SK-N-MC (cell line): ENCODE data around the gene DGKI.
A peak's percentile ranks its signal among the peaks of the same experiment; 100 is the strongest.

Source experiments
- DNase-seq: peaks from one replicate; pipeline ENCODE4 v3.0.0-alpha.2; 2011; ENCODE audit warnings: low read depth, low spot score
- H3K27ac ChIP-seq: fragments of 200-600 bp; sonication (generic); 2 replicates; pipeline ENCODE4 v1.5.1; 2016; ENCODE audit warnings: mixed run types
- H3K36me3 ChIP-seq: fragments of 200-600 bp; sonication (generic); 2 replicates; pipeline ENCODE4 v1.6.1; 2017; ENCODE audit warnings: antibody characterized with exemption, low read length, mixed read lengths; ENCODE audit not compliant: insufficient read depth
- H3K4me3 ChIP-seq: fragments of 200-600 bp; sonication (generic); 2 replicates; pipeline ENCODE4 v1.5.1; 2016
- H3K9ac ChIP-seq: fragments of 200-600 bp; sonication (generic); 2 replicates; pipeline ENCODE4 v1.8.0; 2017; ENCODE audit warnings: mixed run types, mixed read lengths; ENCODE audit not compliant: insufficient read length
- H3K9me3 ChIP-seq: fragments of 200-600 bp; sonication (generic); 2 replicates; pipeline ENCODE4 v1.6.1; 2017; ENCODE audit warnings: low read depth, mild to moderate bottlenecking, antibody characterized with exemption, low read length, moderate library complexity, mixed read lengths
- EZH2 ChIP-seq: fragments of 200-600 bp; sonication (generic); IDR thresholded peaks from one replicate; pipeline ENCODE4 v1.6.1; 2017; ENCODE audit warnings: antibody characterized with exemption
- FOXP2 ChIP-seq: optimal IDR thresholded peaks from 2 replicates; pipeline ENCODE3; 2011; ENCODE audit warnings: mild to moderate bottlenecking, moderate library complexity; ENCODE audit not compliant: insufficient read depth; ENCODE audit errors: extremely low read length, control extremely low read depth
- POLR2AphosphoS5 ChIP-seq: IDR thresholded peaks from 2 replicates; pipeline ENCODE4 v1.6.1; 2012; ENCODE audit warnings: mild to moderate bottlenecking, low read depth, low read length, borderline replicate concordance

Gene DGKI

DNA sequence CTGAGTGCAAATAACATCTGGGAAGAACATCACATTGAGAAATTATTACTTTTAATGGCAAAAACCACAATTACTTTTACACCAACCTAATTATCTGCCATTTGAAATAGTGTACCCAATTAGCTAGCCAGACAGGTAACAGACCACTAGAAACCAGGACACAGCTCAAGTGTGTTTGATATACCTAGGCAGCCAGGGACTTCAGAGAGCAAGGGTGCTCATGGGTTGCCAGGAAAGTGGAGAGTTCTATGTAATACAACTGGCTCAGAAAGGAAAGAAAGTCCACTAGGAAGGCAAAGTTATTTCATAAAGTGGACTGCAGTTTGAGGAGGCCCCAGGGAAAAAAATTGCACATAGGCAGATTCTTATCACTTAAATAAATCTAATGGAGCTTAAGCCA is 453.2 kb downstream of the DGKI start:
- DNase-seq: no peak
- Histone ChIP-seq H3K9ac (no peak overlapping the region), H3K9me3 (no peaks in the 10 kb centered on the region), H3K36me3 (no peaks in the 10 kb centered on the region), H3K4me3 (no peak overlapping the region), H3K27ac (no peak overlapping the region)
- TF ChIP-seq EZH2 (no peak), FOXP2 (no peak), POLR2AphosphoS5 (no peak)

DNA sequence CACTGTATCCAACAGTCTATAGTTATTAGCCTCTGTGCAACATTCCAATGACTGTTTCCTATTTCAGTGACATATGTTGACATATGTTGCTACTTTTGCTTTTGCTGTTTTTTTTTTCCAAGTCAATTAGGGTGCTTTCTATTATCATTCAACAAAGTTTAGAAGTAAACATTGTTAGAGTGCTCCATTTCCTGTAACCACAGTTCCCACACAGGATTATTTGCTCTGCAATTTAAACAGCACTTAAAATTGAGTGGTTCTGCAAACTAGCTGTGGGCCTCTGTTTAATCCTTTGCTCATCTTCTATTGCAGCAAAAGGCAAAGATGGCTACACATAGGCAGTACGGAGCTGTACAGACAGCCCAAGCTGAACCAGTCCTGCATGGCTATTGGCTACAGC is 456.7 kb downstream of the DGKI start:
- H3K4me3 ChIP-seq: no peak overlapping the region
- TF ChIP-seq EZH2: no peak
- TF ChIP-seq POLR2AphosphoS5: no peak
- no peak for TF ChIP-seq FOXP2
- no peak overlapping the region for H3K9ac ChIP-seq
- H3K36me3 ChIP-seq: no peaks in the 10 kb centered on the region
- H3K27ac ChIP-seq: no peak overlapping the region
- DNase-seq: no peak
- H3K9me3 ChIP-seq: no peaks in the 10 kb centered on the region

DNA sequence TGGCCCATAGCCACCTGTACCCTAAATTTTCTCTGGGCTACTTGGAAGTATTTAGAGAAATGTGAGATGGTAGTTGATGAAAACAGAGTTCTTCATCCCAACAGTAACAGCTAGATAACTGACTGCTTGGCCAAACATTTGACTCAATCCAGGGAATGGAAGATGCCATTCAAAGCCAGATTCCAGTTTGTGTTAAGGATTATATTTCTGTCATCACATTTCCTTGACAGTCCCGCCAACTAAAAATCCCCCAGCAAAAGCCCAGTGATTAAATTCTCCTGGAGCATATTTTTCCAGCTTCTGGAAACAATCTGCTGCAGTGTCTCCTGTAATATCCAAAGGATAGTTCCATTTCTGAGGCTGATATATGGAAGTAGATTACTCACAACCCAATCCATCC is 457.9 kb downstream of the DGKI start:
- no peak overlapping the region for H3K4me3 ChIP-seq
- DNase-seq: no peak
- no peaks in the 10 kb centered on the region for H3K36me3 ChIP-seq
- no peak overlapping the region for H3K9ac ChIP-seq
- TF ChIP-seq FOXP2 (no peak), EZH2 (no peak)
- no peaks in the 10 kb centered on the region for H3K9me3 ChIP-seq
- H3K27ac ChIP-seq: no peak overlapping the region

DNA sequence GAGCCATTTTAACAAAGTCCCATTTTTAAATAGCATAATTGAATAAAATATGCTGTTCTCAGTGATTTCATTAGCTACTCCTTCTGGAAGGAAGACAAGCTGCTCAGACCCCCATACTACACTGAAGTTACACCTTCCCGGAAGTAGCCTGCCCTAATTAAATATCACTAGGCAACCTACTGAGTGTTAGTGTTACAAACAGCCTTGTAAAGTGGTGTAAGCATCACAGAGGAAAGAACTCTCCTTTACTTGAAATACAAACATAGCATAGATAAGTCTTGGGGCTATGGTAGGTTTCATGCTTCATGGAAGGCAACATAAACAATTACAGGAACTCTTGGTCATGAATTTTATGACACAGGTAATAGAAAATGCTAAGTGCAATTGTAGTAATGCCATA is 459.8 kb downstream of the DGKI start:
- H3K27ac ChIP-seq: no peak overlapping the region
- H3K36me3 ChIP-seq: no peaks in the 10 kb centered on the region
- no peak overlapping the region for H3K9ac ChIP-seq
- no peaks in the 10 kb centered on the region for H3K9me3 ChIP-seq
- no peak overlapping the region for H3K4me3 ChIP-seq
- TF ChIP-seq POLR2AphosphoS5 (no peak), FOXP2 (no peak), EZH2 (no peak)
- DNase-seq: no peak

DNA sequence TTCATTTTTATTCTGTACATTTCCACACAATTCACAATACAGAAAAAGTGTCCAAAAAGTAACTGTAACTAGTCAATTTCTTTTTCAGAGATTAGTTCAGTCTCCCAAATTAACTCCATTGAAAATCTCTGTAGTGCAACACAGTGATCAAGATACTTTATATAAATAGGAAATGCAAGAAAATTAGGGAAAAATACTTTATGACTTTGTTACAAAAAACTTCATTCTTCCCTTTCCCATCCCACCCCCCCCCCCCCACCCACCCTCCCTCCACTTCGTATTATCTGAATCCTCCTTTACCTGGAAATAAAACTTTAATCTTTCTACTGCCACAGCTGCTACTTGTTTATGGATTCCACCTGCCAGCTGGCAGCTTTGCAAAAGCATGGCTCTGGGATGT is 465.7 kb downstream of the DGKI start:
- no peak for TF ChIP-seq FOXP2
- no peak for TF ChIP-seq EZH2
- no peak for TF ChIP-seq POLR2AphosphoS5
- Histone ChIP-seq H3K4me3 (no peak overlapping the region), H3K9me3 (no peaks in the 10 kb centered on the region), H3K27ac (no peak overlapping the region), H3K9ac (no peak overlapping the region), H3K36me3 (no peaks in the 10 kb centered on the region)
- DNase-seq: no peak

DNA sequence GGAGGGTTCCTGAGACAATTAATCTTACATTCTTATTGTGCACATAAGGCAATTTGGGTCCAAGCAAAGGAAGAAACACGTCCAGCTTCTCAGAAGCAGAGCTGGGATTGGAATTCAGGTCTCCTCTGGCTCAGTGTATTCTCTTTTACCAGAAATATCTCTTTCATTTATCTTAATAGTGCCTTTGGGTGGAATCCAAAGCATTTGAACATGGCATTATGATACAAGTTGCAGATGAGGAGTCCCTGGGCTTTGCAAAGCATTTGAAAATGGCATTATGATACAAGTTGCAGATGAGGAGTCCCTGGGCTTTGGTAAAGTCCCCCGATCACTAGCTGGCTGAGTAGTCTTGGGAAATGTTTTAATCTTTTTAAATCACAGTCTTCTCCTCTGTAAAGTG is 473.3 kb downstream of the DGKI start:
- no peak for DNase-seq
- peak overlapping the region; percentile 83 for H3K27ac ChIP-seq

DNA sequence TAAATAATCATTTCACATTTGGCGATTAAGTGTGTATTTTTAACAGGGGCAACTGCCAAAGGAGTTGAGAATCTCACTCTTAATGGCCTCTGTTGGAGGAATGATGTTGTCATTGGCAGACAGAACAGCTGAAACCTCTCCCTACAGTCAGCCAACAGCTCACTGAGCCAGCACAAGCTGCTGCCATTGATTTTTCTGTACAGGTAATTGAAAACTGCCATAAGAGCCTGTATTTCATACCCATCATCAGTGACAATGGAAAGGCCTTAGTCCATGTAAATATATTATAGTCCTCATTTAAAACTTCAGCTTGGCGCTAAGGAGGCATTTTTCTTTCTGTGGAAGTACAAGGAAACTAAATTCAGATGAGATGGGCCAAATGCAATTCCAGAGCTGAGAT is 475.2 kb downstream of the DGKI start:
- no peak for DNase-seq
- no peaks in the 10 kb centered on the region for H3K9me3 ChIP-seq
- no peak overlapping the region for H3K4me3 ChIP-seq

More for the DNA sequence above, 473.3 kb downstream of the DGKI start:
- TF ChIP-seq POLR2AphosphoS5 (no peak), FOXP2 (no peak), EZH2 (no peak)
- H3K9ac ChIP-seq: peak overlapping the region; percentile 33
- no peaks in the 10 kb centered on the region for H3K36me3 ChIP-seq
- peak overlapping the region; percentile 36 for H3K4me3 ChIP-seq
- H3K9me3 ChIP-seq: no peaks in the 10 kb centered on the region

DNA sequence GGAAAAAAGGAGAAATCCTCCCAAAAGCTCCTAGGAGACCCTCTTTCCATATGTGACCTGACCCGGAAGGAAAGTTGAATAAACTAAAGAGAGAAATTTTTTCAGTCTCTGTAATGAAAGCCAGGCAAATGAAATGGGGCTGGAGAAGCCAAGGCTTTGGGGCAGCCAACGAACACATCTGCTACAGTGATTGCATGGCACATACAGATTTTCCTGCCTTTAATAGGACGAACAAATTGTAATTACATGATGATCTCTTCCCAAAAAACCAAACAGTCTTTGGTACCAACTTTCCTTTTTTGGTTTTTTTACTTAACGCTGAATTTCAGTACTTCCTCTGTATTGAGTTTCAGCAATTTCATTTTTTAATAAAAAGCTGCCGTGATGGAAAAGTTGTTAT is 479.8 kb downstream of the DGKI start:
- no peak overlapping the region for H3K9ac ChIP-seq
- TF ChIP-seq FOXP2 (no peak), EZH2 (no peak), POLR2AphosphoS5 (no peak)
- no peaks in the 10 kb centered on the region for H3K9me3 ChIP-seq
- DNase-seq: no peak
- no peak overlapping the region for H3K4me3 ChIP-seq
- H3K27ac ChIP-seq: no peak overlapping the region
- no peaks in the 10 kb centered on the region for H3K36me3 ChIP-seq

More for the DNA sequence above, 475.2 kb downstream of the DGKI start:
- no peaks in the 10 kb centered on the region for H3K36me3 ChIP-seq
- TF ChIP-seq POLR2AphosphoS5: no peak
- no peak for TF ChIP-seq FOXP2
- no peak for TF ChIP-seq EZH2
- no peak overlapping the region for H3K9ac ChIP-seq
- no peak overlapping the region for H3K27ac ChIP-seq

DNA sequence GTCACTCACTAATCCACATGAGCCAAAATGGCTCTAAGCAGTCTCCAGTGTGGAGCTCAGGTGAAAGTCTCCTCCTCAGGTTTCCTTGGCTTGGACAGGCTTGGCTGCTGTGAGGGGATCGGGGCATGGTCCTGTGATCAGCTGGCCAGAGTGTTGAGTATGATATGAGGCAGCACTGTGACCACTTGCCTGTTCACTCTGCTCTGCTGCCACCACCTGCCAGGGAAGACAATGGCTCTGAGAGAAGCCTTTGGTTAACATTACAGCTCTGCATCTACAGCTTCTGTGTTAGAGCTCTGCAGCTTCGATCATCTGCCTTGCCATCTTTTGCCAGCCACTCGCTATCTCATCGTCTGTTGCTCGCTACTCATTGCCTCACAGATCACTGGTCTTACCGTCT is 483.1 kb downstream of the DGKI start:
- H3K4me3 ChIP-seq: no peak overlapping the region
- no peak for TF ChIP-seq POLR2AphosphoS5
- no peak for TF ChIP-seq FOXP2
- TF ChIP-seq EZH2: no peak
- H3K9me3 ChIP-seq: peaks cover 10% of the 10 kb centered on the region; the same call in 1 of the 2 replicates
- no peak overlapping the region for H3K27ac ChIP-seq
- no peak overlapping the region for H3K9ac ChIP-seq
- H3K36me3 ChIP-seq: no peaks in the 10 kb centered on the region
- DNase-seq: no peak
